A673 (cell line): ENCODE results near the gene RPS6KA5. TPM values are rescaled to one million over a fixed set of nuclear protein-coding genes. Genes with fewer than 3 reads are reported as not detected.
"Not testable (repeated sequence)": the region's sequence is repeated elsewhere in the genome, so short reads cannot be mapped to it uniquely, and the experiment has no call there.

Experiments used
- BruUV-seq: library from RNA; stranded (reverse); fragments of 400-500 nt; replicated peaks from 2 replicates; lab custom pipeline; 2021; lab: Mats Ljungman, UMichigan
- CTCF ChIA-PET: fragments of 300-600 bp; sonication (Branson Sonifier 250); formaldehyde crosslinking; loops from one replicate; lab custom pipeline; 2022; ENCODE audit warnings: antibody characterized with exemption; lab: Charles Lee
- POLR2A ChIA-PET: fragments of 300-600 bp; sonication (Branson Sonifier 250); formaldehyde crosslinking; loops from one replicate; lab custom pipeline; 2022; ENCODE audit warnings: antibody characterized with exemption; ENCODE audit not compliant: low non-redundant PET; lab: Charles Lee
- DNase-seq: peaks from one replicate; pipeline ENCODE4 v3.0.0-alpha.2; 2015; ENCODE audit warnings: low spot score
- H3K27ac ChIP-seq: fragments of 200-600 bp; sonication (generic); 2 replicates; pipeline ENCODE4 v1.5.1; 2016; ENCODE audit warnings: mixed run types, low read depth, mild to moderate bottlenecking, mixed read lengths, antibody characterized with exemption, low read length; ENCODE audit not compliant: poor library complexity, severe bottlenecking
- H3K27me3 ChIP-seq: fragments of 200-600 bp; sonication (generic); replicated peaks from 2 replicates; pipeline ENCODE4 v1.6.1; 2017; ENCODE audit warnings: mixed run types, low read depth, mild to moderate bottlenecking, mixed read lengths, antibody characterized with exemption, low read length; ENCODE audit not compliant: insufficient read depth, poor library complexity
- H3K36me3 ChIP-seq: fragments of 200-600 bp; sonication (generic); 2 replicates; pipeline ENCODE4 v1.6.1; 2016; ENCODE audit warnings: mixed run types, mild to moderate bottlenecking, mixed read lengths, antibody characterized with exemption, low read length; ENCODE audit not compliant: insufficient read depth, poor library complexity, severe bottlenecking
- H3K4me1 ChIP-seq: fragments of 200-600 bp; sonication (generic); 2 replicates; pipeline ENCODE4 v1.6.1; 2017; ENCODE audit warnings: mixed run types, mild to moderate bottlenecking, mixed read lengths, antibody characterized with exemption, low read length; ENCODE audit not compliant: insufficient read depth, poor library complexity, severe bottlenecking
- H3K4me3 ChIP-seq: fragments of 200-600 bp; sonication (generic); 2 replicates; pipeline ENCODE4 v1.5.1; 2016; ENCODE audit warnings: low read depth, mixed run types, mild to moderate bottlenecking, mixed read lengths, low read length; ENCODE audit not compliant: poor library complexity, severe bottlenecking
- H3K9me3 ChIP-seq: fragments of 200-600 bp; sonication (generic); 2 replicates; pipeline ENCODE4 v1.6.1; 2016; ENCODE audit warnings: mixed run types, low read depth, mild to moderate bottlenecking, mixed read lengths, antibody characterized with exemption, low read length; ENCODE audit not compliant: poor library complexity, severe bottlenecking
- EZH2 ChIP-seq: fragments of 200-600 bp; sonication (generic); IDR thresholded peaks from 2 replicates; pipeline ENCODE4 v1.6.1; 2017; ENCODE audit warnings: borderline replicate concordance, low read depth, mild to moderate bottlenecking, mixed read lengths, antibody characterized with exemption, low read length; ENCODE audit not compliant: poor library complexity, severe bottlenecking
- intact Hi-C: fragments of 100-400 bp; cut with micrococcal nuclease; formaldehyde crosslinking; loops from one replicate; pipeline ENCODE4 v1.10.0; 2022; ENCODE audit not compliant: unreplicated experiment
- total RNA-seq: library from RNA; stranded (reverse); gene quantifications from 2 replicates; pipeline ENCODE4 v1.2.3, GENCODE V29; 2021
- TF ChIP-seq, protein P1 (sequence below): fragments of 300-800, 200-600 bp; sonication (generic); conservative IDR thresholded peaks from 2 replicates; pipeline ENCODE4 v1.5.1; 2017; ENCODE audit warnings: low read depth, mild to moderate bottlenecking, antibody characterized with exemption, low read length, moderate library complexity, mixed read lengths

The RPS6KA5 gene
- total RNA-seq, 1 experiment from 2014 or later: 7.6 TPM

GRCh38 chr14:91035855-91036254 lies 24.6 kb downstream of the RPS6KA5 start:
- Histone ChIP-seq H3K27me3 (no peaks in the 10 kb centered on the region), H3K27ac (no peak overlapping the region), H3K9me3 (no peaks in the 10 kb centered on the region), H3K4me1 (peaks cover 19% of the 10 kb centered on the region), H3K4me3 (no peak overlapping the region), H3K36me3 (no peaks in the 10 kb centered on the region)
- TF ChIP-seq, protein P1, sequence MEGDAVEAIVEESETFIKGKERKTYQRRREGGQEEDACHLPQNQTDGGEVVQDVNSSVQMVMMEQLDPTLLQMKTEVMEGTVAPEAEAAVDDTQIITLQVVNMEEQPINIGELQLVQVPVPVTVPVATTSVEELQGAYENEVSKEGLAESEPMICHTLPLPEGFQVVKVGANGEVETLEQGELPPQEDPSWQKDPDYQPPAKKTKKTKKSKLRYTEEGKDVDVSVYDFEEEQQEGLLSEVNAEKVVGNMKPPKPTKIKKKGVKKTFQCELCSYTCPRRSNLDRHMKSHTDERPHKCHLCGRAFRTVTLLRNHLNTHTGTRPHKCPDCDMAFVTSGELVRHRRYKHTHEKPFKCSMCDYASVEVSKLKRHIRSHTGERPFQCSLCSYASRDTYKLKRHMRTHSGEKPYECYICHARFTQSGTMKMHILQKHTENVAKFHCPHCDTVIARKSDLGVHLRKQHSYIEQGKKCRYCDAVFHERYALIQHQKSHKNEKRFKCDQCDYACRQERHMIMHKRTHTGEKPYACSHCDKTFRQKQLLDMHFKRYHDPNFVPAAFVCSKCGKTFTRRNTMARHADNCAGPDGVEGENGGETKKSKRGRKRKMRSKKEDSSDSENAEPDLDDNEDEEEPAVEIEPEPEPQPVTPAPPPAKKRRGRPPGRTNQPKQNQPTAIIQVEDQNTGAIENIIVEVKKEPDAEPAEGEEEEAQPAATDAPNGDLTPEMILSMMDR: no peak
- no peak for TF ChIP-seq EZH2
- DNase-seq: no peak
- intact Hi-C loops: no loop called here
- POLR2A ChIA-PET: interaction anchor here (0.5 kb wide), 1 partner anchor 778 kb away, joined by 4 read pairs; no protein-coding TSS in a partner anchor
- CTCF ChIA-PET: no interaction called here
- BruUV-seq: no TSS peak

DNA sequence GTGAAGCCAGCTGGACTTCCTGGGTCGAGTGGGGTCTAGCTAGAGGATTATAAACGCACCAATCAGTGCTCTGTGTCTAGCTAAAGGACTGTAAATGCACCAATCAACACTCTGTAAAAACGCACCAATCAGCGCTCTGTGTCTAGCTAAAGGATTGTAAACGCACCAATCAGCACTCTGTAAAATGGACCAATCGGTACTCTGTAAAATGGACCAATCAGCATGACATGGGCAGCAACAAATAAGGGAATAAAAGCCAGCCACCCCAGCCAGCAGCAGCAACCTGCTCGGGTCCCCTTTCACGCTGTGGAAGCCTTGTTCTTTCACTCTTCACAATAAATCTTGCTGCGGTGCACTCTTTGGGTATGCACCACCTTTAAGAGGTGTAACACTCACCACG lies 26.1 kb downstream of the RPS6KA5 start:
- POLR2A ChIA-PET, intact Hi-C loops, H3K9me3 ChIP-seq, DNase-seq, BruUV-seq, H3K36me3 ChIP-seq, H3K4me3 ChIP-seq, H3K27me3 ChIP-seq, H3K27ac ChIP-seq, CTCF ChIA-PET: not testable (repeated sequence)
- peaks cover 30% of the 10 kb centered on the region for H3K4me1 ChIP-seq

DNA sequence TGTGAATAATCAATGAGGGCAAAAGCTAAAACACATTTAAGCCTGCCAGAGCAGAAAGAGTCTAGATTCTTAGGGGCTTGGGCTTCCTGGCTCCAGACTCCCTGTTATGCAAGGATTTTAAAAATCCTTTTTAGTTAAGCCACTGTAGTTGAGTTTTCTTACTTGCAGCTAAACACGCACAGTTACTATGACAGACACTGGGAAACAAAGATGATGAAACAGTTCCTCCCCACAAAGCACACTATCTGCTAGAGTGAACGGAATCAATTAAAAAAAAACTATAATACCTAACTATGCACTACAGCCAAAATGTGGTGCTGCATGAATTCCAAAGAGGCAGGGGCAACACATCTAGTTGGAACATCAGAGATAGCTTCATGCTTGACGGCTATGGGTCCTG lies 28.2 kb downstream of the RPS6KA5 start:
- no peaks in the 10 kb centered on the region for H3K27me3 ChIP-seq
- ChIA-PET POLR2A (no interaction called here), CTCF (no interaction called here)
- no peak overlapping the region for H3K4me3 ChIP-seq
- H3K36me3 ChIP-seq: no peaks in the 10 kb centered on the region
- H3K27ac ChIP-seq: peak overlapping the region; percentile 18
- no TSS peak for BruUV-seq
- no peaks in the 10 kb centered on the region for H3K9me3 ChIP-seq
- DNase-seq: no peak
- TF ChIP-seq EZH2: no peak
- TF ChIP-seq, protein P1: no peak
- intact Hi-C loops: no loop called here
- peaks cover 33% of the 10 kb centered on the region for H3K4me1 ChIP-seq

DNA sequence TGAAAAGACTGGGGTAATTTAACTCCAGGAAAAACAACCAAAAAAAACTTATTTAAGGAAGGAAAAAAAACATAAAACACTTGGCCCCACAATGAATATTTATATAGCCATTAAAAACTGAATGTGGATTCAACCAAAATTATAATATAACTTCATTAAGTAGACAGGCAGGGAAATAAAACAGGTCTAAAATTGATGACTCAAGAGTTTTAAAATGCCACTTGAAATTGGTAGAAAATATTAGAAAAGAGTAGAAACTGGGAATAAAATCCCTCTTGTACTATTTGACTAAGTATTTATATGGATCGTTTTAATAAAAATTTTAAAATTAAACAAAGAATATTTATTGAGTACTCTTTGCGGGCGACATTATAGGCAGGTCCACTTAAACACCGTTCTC lies 28.8 kb downstream of the RPS6KA5 start:
- intact Hi-C loops: no loop called here
- no peak overlapping the region for H3K27ac ChIP-seq
- no peaks in the 10 kb centered on the region for H3K36me3 ChIP-seq
- no peak for DNase-seq
- H3K9me3 ChIP-seq: no peaks in the 10 kb centered on the region
- CTCF ChIA-PET: no interaction called here
- TF ChIP-seq, protein P1: no peak
- no peak for TF ChIP-seq EZH2
- no peak overlapping the region for H3K4me3 ChIP-seq
- no TSS peak for BruUV-seq
- H3K4me1 ChIP-seq: peaks cover 33% of the 10 kb centered on the region
- POLR2A ChIA-PET: no interaction called here
- H3K27me3 ChIP-seq: no peaks in the 10 kb centered on the region
